Erythroblast (primary cell): Measurements from ENCODE around the gene CDKL2.
"Not testable (repeated sequence)": the region's sequence is repeated elsewhere in the genome, so short reads cannot be mapped to it uniquely, and the experiment has no call there.

Experiments used
- DNase-seq, 2 experiments: peaks; one replicate each; lab custom pipeline; 2025; lab: John Stamatoyannopoulos, UW
- GATA1 ChIP-seq: IDR thresholded peaks from 2 replicates; pipeline ENCODE4 v1.6.1; 2011; ENCODE audit warnings: low read depth, mild to moderate bottlenecking, control low read depth, low read length, moderate library complexity
- POLR2A ChIP-seq: IDR thresholded peaks from 2 replicates; pipeline ENCODE4 v1.6.1; 2011; ENCODE audit warnings: mild to moderate bottlenecking, low read length

CDKL2 gene

DNA sequence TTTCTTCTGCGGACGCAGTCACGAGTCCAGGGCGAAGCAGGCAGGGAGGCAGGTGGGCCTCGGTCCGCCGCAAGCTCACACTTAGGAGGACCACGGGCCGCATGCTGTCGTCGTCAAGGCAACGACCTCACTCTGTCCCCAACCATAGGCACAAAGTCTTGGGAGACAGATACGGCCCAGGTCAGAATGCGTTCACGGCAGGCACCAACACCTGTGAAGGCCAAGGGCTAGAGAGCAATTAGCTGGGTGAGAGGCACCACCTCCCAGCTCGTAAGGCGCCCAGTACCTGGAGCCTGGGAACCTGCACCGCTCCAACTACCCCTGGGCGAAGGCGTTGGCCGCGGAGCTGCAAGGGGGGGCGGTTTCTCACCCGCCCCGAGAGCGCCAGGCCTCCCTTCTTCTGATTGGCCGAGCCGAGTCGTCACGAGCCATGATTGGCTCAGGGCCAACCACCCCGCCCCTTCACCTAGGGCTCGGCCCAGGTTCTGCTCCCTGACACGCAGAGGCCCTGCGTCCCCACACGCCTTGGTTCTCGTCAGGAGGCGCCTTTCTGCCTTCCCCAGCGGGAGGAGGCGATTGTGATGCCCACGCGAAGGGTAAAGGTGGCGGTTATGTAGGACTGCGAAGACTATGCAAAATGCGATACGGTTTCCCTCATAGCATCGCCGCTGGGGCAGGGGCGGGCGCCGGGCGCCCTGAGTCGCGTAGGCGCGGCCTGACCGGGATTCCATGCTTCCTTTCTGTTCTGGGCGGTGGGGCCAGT lies at the start of gene CDKL2:
Gene CDKL2, minus strand, starts transcription at position 355 of the 763 bp plus-strand sequence. CDS start 4,540 bp downstream, outside the sequence.
- TF ChIP-seq GATA1 (no peak), POLR2A (no peak)
- DNase-seq = peak; percentile 89 to 94

- TF ChIP-seq GATA1 (no peak), POLR2A (no peak)
- DNase-seq = no peak
Measured at GRCh38 chr4:75678965-75679364, 48.6 kb upstream of the CDKL2 start.

GRCh38 chr4:75678473-75678872 lies 48.1 kb upstream of the CDKL2 start:
- no peak for DNase-seq
- TF ChIP-seq POLR2A (no peak), GATA1 (no peak)

DNA sequence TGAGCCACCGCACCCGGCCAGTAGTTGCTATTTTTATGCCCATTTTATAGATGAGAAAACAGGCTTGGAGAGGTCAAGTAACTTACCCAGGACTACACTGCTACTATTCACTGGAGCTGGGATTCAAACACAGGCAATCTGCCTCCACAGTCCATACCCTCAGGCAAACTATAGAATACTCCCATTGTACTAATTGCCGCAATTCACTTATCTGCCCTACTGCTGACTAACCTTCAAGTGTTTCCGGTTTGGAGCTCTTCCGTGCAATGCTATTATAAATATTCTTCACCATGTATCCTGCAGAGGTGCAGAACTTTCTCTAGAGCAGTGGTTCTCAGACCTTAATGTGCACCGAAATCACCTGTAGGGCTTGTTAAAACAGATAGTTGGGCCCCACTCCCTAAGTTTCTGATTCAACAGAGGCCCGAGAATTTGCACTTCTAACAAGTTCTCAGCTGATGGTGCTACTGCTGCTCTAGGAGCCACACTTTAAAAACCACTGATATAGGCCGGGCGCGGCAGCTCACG lies 44.7 kb upstream of the CDKL2 start:
- DNase-seq = no peak
- TF ChIP-seq POLR2A = no peak
- TF ChIP-seq GATA1 = no peak

DNA sequence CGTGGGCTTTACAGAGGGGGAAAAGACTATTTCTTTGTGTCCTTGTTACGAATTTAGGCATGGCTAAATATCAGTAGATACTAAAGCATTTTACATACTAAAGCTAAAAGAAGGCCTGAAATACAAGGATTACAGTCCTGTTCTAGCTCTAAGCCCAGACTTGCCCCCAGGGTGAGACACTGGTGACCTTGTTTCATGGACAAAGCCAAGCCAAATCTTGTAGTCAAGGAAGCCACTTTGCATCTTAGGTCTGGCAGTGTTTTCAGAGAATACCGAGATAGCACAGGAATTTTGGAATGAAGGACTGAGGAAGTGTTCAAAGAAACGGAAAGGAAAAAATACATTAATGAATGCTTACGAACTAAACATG lies 43.6 kb upstream of the CDKL2 start:
- DNase-seq = no peak
- no peak for TF ChIP-seq POLR2A
- no peak for TF ChIP-seq GATA1

GRCh38 chr4:75673027-75673958 lies 43.0 kb upstream of the CDKL2 start, which contains the start of gene G3BP2:
G3BP2 (minus strand) TSS chr4:75673411; CDS start chr4:75662025, 11,386 bp downstream.
- peak; percentile 99 for DNase-seq
- TF ChIP-seq POLR2A = peak; percentile 97
- TF ChIP-seq GATA1 = peak; percentile 66

DNA sequence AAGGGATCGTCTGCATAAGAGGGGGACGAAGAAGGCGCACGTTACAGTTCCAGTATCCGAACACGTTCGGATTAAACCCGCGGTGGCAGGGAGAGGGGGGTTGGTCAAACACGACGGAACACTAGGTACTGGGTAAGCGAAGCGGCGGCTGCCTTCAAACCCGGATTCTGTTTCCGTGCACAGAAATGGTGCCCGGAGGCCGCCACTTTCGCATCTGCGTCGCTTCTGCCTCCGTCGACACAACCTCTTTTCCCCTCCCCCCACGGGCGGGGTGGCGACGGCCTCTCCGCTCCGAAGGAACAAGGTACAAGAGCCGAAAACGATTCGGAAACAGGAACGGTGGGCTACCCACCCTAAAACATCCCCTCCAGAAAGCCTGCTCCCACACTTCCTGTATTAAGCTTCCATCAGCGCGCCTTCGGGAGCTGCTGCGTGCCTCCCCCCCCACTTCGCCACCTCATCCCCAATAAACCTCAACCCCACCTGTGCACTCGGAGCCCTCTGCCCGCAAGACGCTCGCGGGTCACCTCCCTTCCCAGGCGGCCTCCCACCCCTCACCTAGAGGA lies 42.2 kb upstream of the CDKL2 start:
- peak; percentile 80 to 87 for DNase-seq
- TF ChIP-seq GATA1 = no peak
- no peak for TF ChIP-seq POLR2A

- TF ChIP-seq POLR2A = no peak
- peak; percentile 19 to 50 for DNase-seq
Measured at GRCh38 chr4:75671802-75672421, 41.6 kb upstream of the CDKL2 start.

- TF ChIP-seq POLR2A (no peak), GATA1 (no peak)
- no peak for DNase-seq
Measured at GRCh38 chr4:75668596-75668995, 38.3 kb upstream of the CDKL2 start.

- not testable (repeated sequence) for DNase-seq
Measured at GRCh38 chr4:75667636-75668035, 37.3 kb upstream of the CDKL2 start.

- DNase-seq = peak in 1 of 2 experiments; percentile 49
- TF ChIP-seq POLR2A = no peak
- TF ChIP-seq GATA1 = no peak
Measured at GRCh38 chr4:75666299-75666698, 36.0 kb upstream of the CDKL2 start.

GRCh38 chr4:75664604-75665003 lies 34.3 kb upstream of the CDKL2 start:
- not testable (repeated sequence) for DNase-seq

DNA sequence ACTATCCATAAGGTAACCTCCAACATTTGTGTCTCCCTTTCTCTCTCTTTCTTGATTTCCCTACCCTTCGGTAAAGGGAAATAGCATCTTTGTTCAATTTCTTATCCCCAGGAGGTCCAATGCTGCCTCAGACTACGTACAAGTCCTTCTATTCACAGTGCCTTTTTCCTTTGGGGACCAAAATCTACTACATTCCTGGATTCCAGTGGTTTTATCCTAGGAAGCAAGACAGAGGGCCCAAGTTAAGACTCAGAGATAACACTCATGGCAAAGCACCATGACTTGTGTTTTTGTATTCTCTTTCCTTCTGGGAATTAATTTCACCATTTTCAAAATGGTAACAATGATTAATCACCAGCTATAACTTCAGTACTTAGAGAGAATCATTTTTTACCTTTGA lies 32.3 kb upstream of the CDKL2 start:
- no peak for DNase-seq
- TF ChIP-seq POLR2A (no peak), GATA1 (no peak)

DNA sequence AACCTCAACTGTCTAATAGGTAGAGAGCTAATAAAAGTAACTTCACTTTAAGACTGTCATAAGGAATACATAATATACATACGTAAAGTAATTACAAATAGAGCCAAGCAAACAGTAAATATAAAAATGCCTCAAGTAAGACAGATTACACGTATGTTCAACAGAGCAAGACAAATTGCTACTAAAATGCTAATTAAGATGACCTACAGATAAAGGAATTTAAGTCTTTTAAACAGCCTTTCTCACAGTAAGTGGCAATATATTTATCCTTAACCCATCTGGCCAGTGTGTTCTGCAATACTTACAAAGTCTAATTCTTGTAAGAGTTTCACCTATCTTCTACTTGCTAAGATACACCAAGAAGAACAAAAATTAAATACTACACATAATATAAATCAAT lies 30.2 kb upstream of the CDKL2 start:
- TF ChIP-seq GATA1 = no peak
- TF ChIP-seq POLR2A = no peak
- no peak for DNase-seq

GRCh38 chr4:75659512-75660031 lies 29.2 kb upstream of the CDKL2 start:
- no peak for TF ChIP-seq GATA1
- TF ChIP-seq POLR2A = no peak

More at GRCh38 chr4:75659512-75660031, 29.2 kb upstream of the CDKL2 start:
- DNase-seq = no peak
